Measurements from ENCODE around the gene RAC3.
A peak's percentile ranks its signal among the peaks of the same experiment; 100 is the strongest.

RAC3 gene

GRCh38 chr17:82041144-82041814 lies 9.8 kb downstream of the RAC3 start:
- no peak for DNase-seq (ENCODE audit: low read depth)

- DNase-seq (ENCODE audit: low read depth) = no peak
Observed at GRCh38 chr17:82042649-82043048, 11.2 kb downstream of the RAC3 start.

GRCh38 chr17:82043507-82043906 lies 12.0 kb downstream of the RAC3 start:
- DNase-seq (ENCODE audit: low read depth) = no peak

- DNase-seq (ENCODE audit: low read depth) = no peak
Observed at GRCh38 chr17:82045936-82046484, 14.5 kb downstream of the RAC3 start.

- DNase-seq (ENCODE audit: low read depth) = no peak
Observed at GRCh38 chr17:82046903-82047302, 15.4 kb downstream of the RAC3 start.

GRCh38 chr17:82047379-82047778 lies 15.9 kb downstream of the RAC3 start:
- no peak for DNase-seq (ENCODE audit: low read depth)

GRCh38 chr17:82047914-82048570 lies 16.6 kb downstream of the RAC3 start:
- no peak for DNase-seq (ENCODE audit: low read depth)

- no peak for DNase-seq (ENCODE audit: low read depth)
Observed at GRCh38 chr17:82048571-82048971, 17.1 kb downstream of the RAC3 start.

- no peak for DNase-seq (ENCODE audit: low read depth)
Observed at GRCh38 chr17:82049106-82049505, 17.6 kb downstream of the RAC3 start.

- no peak for DNase-seq (ENCODE audit: low read depth)
Observed at GRCh38 chr17:82049521-82049971, 18.1 kb downstream of the RAC3 start.

GRCh38 chr17:82050152-82050760 lies 18.8 kb downstream of the RAC3 start:
- DNase-seq (ENCODE audit: low read depth) = no peak

- no peak for DNase-seq (ENCODE audit: low read depth)
Observed at GRCh38 chr17:82050761-82051641, 19.5 kb downstream of the RAC3 start.

GRCh38 chr17:82051776-82052637 lies 20.5 kb downstream of the RAC3 start, which contains the start of the genes GPS1 and RFNG:
GPS1 (plus strand) TSS chr17:82051898; CDS start chr17:82051932, 34 bp downstream.
RFNG (minus strand) TSS chr17:82051811; CDS start chr17:82051766, 45 bp downstream.
- peak; percentile 63 for DNase-seq (ENCODE audit: low read depth)

- DNase-seq (ENCODE audit: low read depth) = no peak
Observed at GRCh38 chr17:82052638-82053059, 21.2 kb downstream of the RAC3 start.

GRCh38 chr17:82053130-82053529 lies 21.7 kb downstream of the RAC3 start:
- no peak for DNase-seq (ENCODE audit: low read depth)

GRCh38 chr17:82053556-82054263 lies 22.2 kb downstream of the RAC3 start:
- DNase-seq (ENCODE audit: low read depth) = no peak

GRCh38 chr17:82054351-82055022 lies 23.0 kb downstream of the RAC3 start:
- DNase-seq (ENCODE audit: low read depth) = no peak

GRCh38 chr17:82055023-82055964 lies 23.8 kb downstream of the RAC3 start:
- DNase-seq (ENCODE audit: low read depth) = no peak
